GM12891 (cell line): ENCODE results near the gene KCNMA1.

ENCODE experiments used
- POLR2A ChIP-seq: IDR thresholded peaks from 2 replicates; pipeline ENCODE4 v1.6.1; 2011; ENCODE audit warnings: low read depth, low read length, control low read depth
- POLR2AphosphoS5 ChIP-seq: IDR thresholded peaks from 2 replicates; pipeline ENCODE4 v1.6.1; 2011; ENCODE audit warnings: low read depth, low read length, control low read depth
- POU2F2 ChIP-seq: IDR thresholded peaks from 2 replicates; pipeline ENCODE4 v1.6.1; 2011; ENCODE audit warnings: low read depth, mild to moderate bottlenecking, control low read depth, low read length, moderate library complexity
- SPI1 ChIP-seq: IDR thresholded peaks from 2 replicates; pipeline ENCODE4 v1.6.1; 2011; ENCODE audit warnings: low read depth, low read length, control low read depth

DNA sequence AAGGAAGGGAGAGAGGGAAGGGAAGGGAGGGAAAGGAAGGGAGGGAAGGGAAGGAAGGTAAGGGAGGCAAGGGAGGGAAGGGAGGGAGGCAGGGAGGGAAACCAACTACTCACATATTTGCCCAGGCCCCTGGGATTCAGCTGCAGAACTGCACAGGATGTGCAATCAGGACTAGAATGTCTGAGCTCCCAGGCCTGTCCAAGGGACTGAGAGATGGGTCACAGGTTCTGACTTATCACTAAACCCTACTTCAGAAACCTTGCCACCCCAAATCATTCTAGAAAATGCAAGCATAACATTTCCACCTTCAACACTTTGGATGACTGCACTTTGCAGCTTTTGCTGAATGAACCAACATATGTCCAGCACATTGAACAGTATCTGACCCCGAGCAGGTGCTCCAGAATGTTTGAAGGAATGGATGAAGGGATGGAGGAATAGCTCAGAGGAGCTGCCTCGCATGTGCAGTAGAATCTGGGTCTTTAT, 245.3 kb downstream of the KCNMA1 start:
- TF ChIP-seq SPI1: no peak
- TF ChIP-seq POLR2AphosphoS5: no peak
- no peak for TF ChIP-seq POU2F2
- TF ChIP-seq POLR2A: no peak
